Pancreas (tissue), 10 donors: ENCODE data around the gene SLC34A2. TPM values are rescaled to one million over a fixed set of nuclear protein-coding genes. Genes with fewer than 3 reads are reported as not detected.
A peak's percentile ranks its signal among the peaks of the same experiment; 100 is the strongest.

Experiments used
- ATAC-seq, 4 donors: fragments of 200-7000 bp; cut with Tn5 transposase; one replicate each; pipeline versions ENCODE4 v1.8.0 to v1.9.1; 2020; ENCODE audit warnings: mild to moderate bottlenecking in 4 of 4, moderate library complexity in 4 of 4
- DNase-seq, 6 donors: peaks; one replicate each; pipeline ENCODE4 v3.0.0-alpha.2; 2020
- FAIRE-seq: peaks from 2 replicates; lab custom pipeline; 2012; peaks lifted over from hg19 to GRCh38; lab: Jason Lieb, UNC
- H3K27ac ChIP-seq, 4 donors: fragments of 200-600 bp; sonication (generic); 1 replicate in 3 of 4; 2 replicates in 1 of 4; pipeline versions ENCODE4 v1.5.0 to v1.8.0; 2020
- H3K27me3 ChIP-seq, 4 donors: fragments of 200-600 bp; one replicate each; pipeline ENCODE4 v1.8.0; 2021
- H3K36me3 ChIP-seq, 3 donors: fragments of 200-600 bp; sonication (generic) in 1 of 3; one replicate each; pipeline versions ENCODE4 v1.5.0 to v1.8.0; 2020 to 2021
- H3K4me1 ChIP-seq, 3 donors: fragments of 200-600 bp; one replicate each; pipeline ENCODE4 v1.8.0; 2021
- H3K4me3 ChIP-seq, 4 donors: fragments of 200-600 bp; sonication (generic) in 2 of 4; one replicate each; pipeline versions ENCODE4 v1.5.0 to v1.8.0; 2020 to 2021
- H3K9me3 ChIP-seq, 4 donors: fragments of 200-600 bp; one replicate each; pipeline ENCODE4 v1.8.0; 2021
- CTCF ChIP-seq, 4 donors: fragments of 200-600 bp; sonication (generic) in 3 of 4; IDR thresholded peaks; one replicate each; pipeline versions ENCODE4 v1.5.0 to v1.8.0; 2021; ENCODE audit warnings: antibody characterized with exemption in 4 of 4
- WGBS, 2 donors: extraction: QIAGEN DNeasy Blood & Tissue Kit; methylation state at CpG; one replicate each; pipeline ENCODE4 v1.1.7; 2013; 5-methylcytosine and 5-hydroxymethylcytosine counted together
- intact Hi-C, 3 donors: fragments of 100-400 bp; cut with DNase I; formaldehyde crosslinking; loops; one replicate each; pipeline versions ENCODE4 v1.11.1 to v1.14.2; 2022
- polyA plus RNA-seq, 2 donors: library from polyadenylated mRNA; stranded (reverse); fragments of 200-250 nt; gene quantifications; one replicate each; pipeline ENCODE4 v1.2.3, GENCODE V29; 2013
- total RNA-seq, 6 donors: library from RNA; stranded (reverse); fragmentation: NEBNext Ultra II Directional in 4 of 6; extraction: Animal tissue kit (Norgen Biotek cat#: 25700) in 4 of 6; gene quantifications; one replicate each; pipeline versions ENCODE4 v1.2.1 to v1.2.4, GENCODE V29; 2021 to 2023
- donor health status: healthy with polysubstance abuse.
- donor health status: DM: no; HTN: no; CAD: no; lungs with moderate emphysema.
- donor health status: DM: no; HTN: no; CAD: no.
- donor health status: control.
- donor health status: control.
- donor health status: Bipolar disorder and iron deficiency.
- donor health status: DM: yes; HTN: yes; CAD: no.
- donor health status: DM: no; HTN: no; CAD: no.
- donor health status: DM: no; HTN: no; CAD: no.
- donor health status: DM: yes; HTN: yes; CAD: no.

Gene SLC34A2
- total and polyA plus RNA-seq, 8 donors = 3.9 to 21.1 (median 7.3) TPM

DNA sequence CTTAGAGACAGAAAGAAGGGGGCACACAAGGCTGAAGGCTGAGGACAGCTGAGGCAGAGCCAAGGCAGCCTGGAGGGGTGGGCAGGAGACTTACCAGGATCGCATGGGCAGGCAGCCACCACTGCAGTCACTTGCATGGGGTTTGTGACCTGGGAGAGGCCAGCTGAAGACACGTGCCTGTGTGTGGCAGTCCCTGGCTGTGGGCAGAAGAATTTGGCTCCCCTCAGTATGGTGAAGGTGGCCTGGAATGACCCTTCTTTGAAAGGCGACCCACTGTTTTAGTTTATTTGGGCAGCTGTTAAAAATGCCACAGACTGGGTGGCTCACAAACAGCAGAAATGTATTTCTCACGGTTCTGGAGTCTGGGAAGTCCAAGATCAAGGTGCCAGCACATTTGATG, 22.1 kb upstream of the SLC34A2 start:
- H3K27ac ChIP-seq = no peak overlapping the region
- no peaks in the 10 kb centered on the region for H3K4me1 ChIP-seq
- DNase-seq (no peak), ATAC-seq (no peak), FAIRE-seq (no peak)
- intact Hi-C loops = no loop called here
- H3K4me3 ChIP-seq = no peak overlapping the region
- H3K9me3 ChIP-seq = no peaks in the 10 kb centered on the region
- no peaks in the 10 kb centered on the region for H3K36me3 ChIP-seq
- no peaks in the 10 kb centered on the region for H3K27me3 ChIP-seq
- no peak for TF ChIP-seq CTCF (IDR thresholded peaks at IDR 0.05)
- WGBS, 2 donors = 57 to 62% methylated on average over 4 of the region's 4 CpGs

DNA sequence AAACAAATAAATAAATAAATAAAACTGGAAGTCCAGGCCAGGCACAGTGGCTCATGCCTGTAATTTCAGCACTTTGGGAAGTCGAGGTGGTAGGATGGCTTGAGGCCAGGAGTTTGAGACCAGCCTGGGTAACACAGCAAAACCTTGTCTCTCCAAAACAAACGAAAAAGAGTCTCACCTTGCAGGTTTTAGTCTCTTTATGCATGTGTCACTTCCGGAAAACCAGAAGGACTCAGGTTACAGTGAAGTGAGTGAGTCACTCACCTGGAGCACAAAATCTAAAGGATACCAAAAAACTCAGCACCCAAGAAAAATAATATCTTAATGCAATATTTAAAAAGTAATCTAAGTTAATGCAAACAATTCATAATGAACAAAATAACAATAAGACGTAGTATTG, 20.1 kb upstream of the SLC34A2 start:
- intact Hi-C loops = no loop called here
- DNase-seq (no peak), FAIRE-seq (no peak), ATAC-seq (no peak)
- H3K4me3 ChIP-seq = no peak overlapping the region
- no peaks in the 10 kb centered on the region for H3K27me3 ChIP-seq
- H3K27ac ChIP-seq = no peak overlapping the region
- no peaks in the 10 kb centered on the region for H3K36me3 ChIP-seq
- no peak for TF ChIP-seq CTCF (IDR thresholded peaks at IDR 0.05)
- no peaks in the 10 kb centered on the region for H3K4me1 ChIP-seq
- H3K9me3 ChIP-seq = no peaks in the 10 kb centered on the region
- WGBS, 2 donors = 42 to 44% methylated on average over 4 of the region's 4 CpGs

DNA sequence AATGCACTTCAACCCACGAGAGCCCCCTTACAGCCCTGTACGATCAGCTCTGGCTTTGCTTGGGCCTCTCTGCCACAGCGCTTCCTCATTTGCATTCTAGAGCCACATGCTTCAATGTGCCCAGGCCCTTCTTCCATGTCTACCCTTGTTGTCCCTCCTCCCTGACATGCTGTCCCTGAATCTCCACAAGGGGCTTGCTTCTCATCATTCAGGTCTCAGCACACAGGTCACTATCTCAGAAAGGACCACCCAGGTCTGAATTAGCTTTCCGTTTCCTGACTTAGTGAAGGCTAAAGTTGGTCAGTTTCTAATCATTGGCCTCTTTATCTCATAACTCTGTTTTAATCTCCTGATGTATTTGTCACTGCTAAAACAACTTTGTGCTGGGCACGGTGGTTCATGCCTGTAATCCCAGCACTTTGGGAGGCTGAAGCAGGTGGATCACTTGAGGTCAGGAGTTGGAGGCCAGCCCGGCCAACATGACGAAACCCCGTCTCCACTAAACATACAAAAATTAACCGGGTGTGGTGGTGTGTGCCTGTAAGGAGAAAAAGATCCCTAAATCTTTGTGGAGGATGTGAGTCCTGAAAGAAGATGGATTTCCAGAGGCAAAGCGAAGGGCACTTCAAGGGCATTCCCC, 17.9 kb upstream of the SLC34A2 start:
- intact Hi-C loops = no loop called here
- Histone ChIP-seq H3K27ac (no peak overlapping the region), H3K27me3 (no peaks in the 10 kb centered on the region), H3K4me1 (no peaks in the 10 kb centered on the region), H3K36me3 (no peaks in the 10 kb centered on the region), H3K4me3 (no peak overlapping the region), H3K9me3 (no peaks in the 10 kb centered on the region)
- WGBS, 2 donors = 70 to 80% methylated on average over 10 of the region's 10 CpGs
- no peak for TF ChIP-seq CTCF (IDR thresholded peaks at IDR 0.05)
- FAIRE-seq = no peak
- no peak for ATAC-seq
- no peak for DNase-seq

GRCh38 chr4:25638221-25638601, 17.4 kb upstream of the SLC34A2 start:
- H3K4me1 ChIP-seq = no peaks in the 10 kb centered on the region
- H3K27me3 ChIP-seq = no peaks in the 10 kb centered on the region
- no peaks in the 10 kb centered on the region for H3K36me3 ChIP-seq
- DNase-seq (no peak), ATAC-seq (no peak), FAIRE-seq (no peak)
- H3K27ac ChIP-seq = no peak overlapping the region
- intact Hi-C loops = no loop called here
- H3K9me3 ChIP-seq = no peaks in the 10 kb centered on the region
- 76 to 77% methylated on average over 4 of the region's 4 CpGs for WGBS, 2 donors
- no peak overlapping the region for H3K4me3 ChIP-seq
- TF ChIP-seq CTCF (IDR thresholded peaks at IDR 0.05) = no peak

DNA sequence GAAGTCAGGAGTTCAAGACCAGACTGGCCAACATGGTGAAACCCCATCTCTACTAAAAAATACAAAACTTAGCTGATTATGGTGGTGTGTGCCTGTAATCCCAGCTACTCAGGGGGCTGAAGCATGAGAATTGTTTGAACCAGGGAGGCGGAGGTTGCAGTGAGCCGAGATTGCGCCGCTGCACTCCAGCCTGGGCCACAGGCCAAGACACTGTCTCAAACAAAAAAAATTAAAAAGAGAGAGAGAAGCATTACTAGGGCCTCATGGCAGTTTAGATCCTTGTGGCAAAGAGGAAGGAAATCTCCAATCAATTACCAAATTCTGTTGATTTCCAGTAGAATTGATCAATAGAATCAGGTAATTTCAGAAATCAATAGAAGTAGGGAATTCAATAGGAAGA, 16.8 kb upstream of the SLC34A2 start:
- no peaks in the 10 kb centered on the region for H3K4me1 ChIP-seq
- no peak overlapping the region for H3K4me3 ChIP-seq
- H3K9me3 ChIP-seq = no peaks in the 10 kb centered on the region
- FAIRE-seq (no peak), DNase-seq (peak in 1 of 6 donors; percentile 12), ATAC-seq (peak in 2 of 4 donors; percentile 39 to 57)
- no peak for TF ChIP-seq CTCF (IDR thresholded peaks at IDR 0.05)
- WGBS, 2 donors = 50 to 65% methylated on average over 4 of the region's 4 CpGs
- H3K36me3 ChIP-seq = no peaks in the 10 kb centered on the region
- no peak overlapping the region for H3K27ac ChIP-seq
- intact Hi-C loops = no loop called here
- no peaks in the 10 kb centered on the region for H3K27me3 ChIP-seq
